Measurements from ENCODE around the gene PLCB4. TPM values are rescaled to one million over a fixed set of nuclear protein-coding genes. Genes with fewer than 3 reads are reported as not detected.

The PLCB4 gene
- total RNA-seq, 2 donors from 2014 or later = not detected

- ATAC-seq (no peak), DNase-seq (ENCODE audit: low spot score) (no peak)
- Mint-ChIP-seq H3K9me3 (peaks cover 13% of the 10 kb centered on the region), H3K36me3 (no peaks in the 10 kb centered on the region), H3K4me1 (ENCODE audit: low read depth in 2 of 2) (no peaks in the 10 kb centered on the region), H3K27me3 (peaks cover 0 to 2% of the 10 kb centered on the region in 2 donors), H3K4me3 (no peak overlapping the region), H3K27ac (no peak overlapping the region)
Measured at GRCh38 chr20:9487231-9487630, 418.3 kb downstream of the PLCB4 start.

GRCh38 chr20:9488063-9488462, 419.2 kb downstream of the PLCB4 start:
- peaks cover 11% of the 10 kb centered on the region for H3K9me3 Mint-ChIP-seq
- H3K4me3 Mint-ChIP-seq = no peak overlapping the region
- H3K27ac Mint-ChIP-seq = no peak overlapping the region
- H3K27me3 Mint-ChIP-seq = peaks cover 0 to 2% of the 10 kb centered on the region in 2 donors
- no peaks in the 10 kb centered on the region for H3K36me3 Mint-ChIP-seq
- ATAC-seq (no peak), DNase-seq (ENCODE audit: low spot score) (no peak)
- no peaks in the 10 kb centered on the region for H3K4me1 Mint-ChIP-seq (ENCODE audit: low read depth in 2 of 2)

GRCh38 chr20:9490161-9490560, 421.3 kb downstream of the PLCB4 start:
- Mint-ChIP-seq H3K36me3 (no peaks in the 10 kb centered on the region), H3K27me3 (peaks cover 0 to 2% of the 10 kb centered on the region in 2 donors), H3K4me1 (ENCODE audit: low read depth in 2 of 2) (no peaks in the 10 kb centered on the region), H3K4me3 (no peak overlapping the region), H3K9me3 (peaks cover 15% of the 10 kb centered on the region), H3K27ac (no peak overlapping the region)
- ATAC-seq (no peak), DNase-seq (ENCODE audit: low spot score) (no peak)

- Mint-ChIP-seq H3K4me1 (ENCODE audit: low read depth in 2 of 2) (no peaks in the 10 kb centered on the region), H3K36me3 (no peaks in the 10 kb centered on the region), H3K27me3 (peaks cover 0 to 2% of the 10 kb centered on the region in 2 donors), H3K4me3 (no peak overlapping the region), H3K27ac (no peak overlapping the region), H3K9me3 (peaks cover 15% of the 10 kb centered on the region)
- DNase-seq (ENCODE audit: low spot score) (no peak), ATAC-seq (no peak)
Measured at GRCh38 chr20:9490631-9491030, 421.7 kb downstream of the PLCB4 start.

- ATAC-seq (no peak), DNase-seq (ENCODE audit: low spot score) (no peak)
- peaks cover 0 to 2% of the 10 kb centered on the region in 2 donors for H3K27me3 Mint-ChIP-seq
- no peaks in the 10 kb centered on the region for H3K4me1 Mint-ChIP-seq (ENCODE audit: low read depth in 2 of 2)
- no peaks in the 10 kb centered on the region for H3K36me3 Mint-ChIP-seq
- H3K27ac Mint-ChIP-seq = no peak overlapping the region
- H3K4me3 Mint-ChIP-seq = no peak overlapping the region
- peaks cover 14% of the 10 kb centered on the region for H3K9me3 Mint-ChIP-seq
Measured at GRCh38 chr20:9491324-9491723, 422.4 kb downstream of the PLCB4 start.

- H3K9me3 Mint-ChIP-seq = peaks cover 14% of the 10 kb centered on the region
- H3K4me1 Mint-ChIP-seq (ENCODE audit: low read depth in 2 of 2) = no peaks in the 10 kb centered on the region
- no peak overlapping the region for H3K4me3 Mint-ChIP-seq
- peaks cover 0 to 2% of the 10 kb centered on the region in 2 donors for H3K27me3 Mint-ChIP-seq
- no peak for ATAC-seq
- no peak for DNase-seq (ENCODE audit: low spot score)
- H3K27ac Mint-ChIP-seq = no peak overlapping the region
- H3K36me3 Mint-ChIP-seq = no peaks in the 10 kb centered on the region
Measured at GRCh38 chr20:9492067-9492466, 423.2 kb downstream of the PLCB4 start.

GRCh38 chr20:9493803-9494202, 424.9 kb downstream of the PLCB4 start:
- no peak overlapping the region for H3K27ac Mint-ChIP-seq
- H3K4me3 Mint-ChIP-seq = no peak overlapping the region
- ATAC-seq = no peak
- peaks cover 14% of the 10 kb centered on the region for H3K9me3 Mint-ChIP-seq
- H3K36me3 Mint-ChIP-seq = no peaks in the 10 kb centered on the region
- H3K27me3 Mint-ChIP-seq = peaks cover 0 to 2% of the 10 kb centered on the region in 2 donors
- no peak for DNase-seq (ENCODE audit: low spot score)
- no peaks in the 10 kb centered on the region for H3K4me1 Mint-ChIP-seq (ENCODE audit: low read depth in 2 of 2)

- Mint-ChIP-seq H3K4me3 (no peak overlapping the region), H3K4me1 (ENCODE audit: low read depth in 2 of 2) (no peaks in the 10 kb centered on the region), H3K27ac (no peak overlapping the region), H3K9me3 (peaks cover 9% of the 10 kb centered on the region), H3K36me3 (no peaks in the 10 kb centered on the region), H3K27me3 (no peaks in the 10 kb centered on the region)
- ATAC-seq (no peak), DNase-seq (ENCODE audit: low spot score) (no peak)
Measured at GRCh38 chr20:9495701-9496100, 426.8 kb downstream of the PLCB4 start.

GRCh38 chr20:9496155-9496554, 427.3 kb downstream of the PLCB4 start:
- Mint-ChIP-seq H3K4me3 (no peak overlapping the region), H3K9me3 (peaks cover 9% of the 10 kb centered on the region), H3K4me1 (ENCODE audit: low read depth in 2 of 2) (no peaks in the 10 kb centered on the region), H3K36me3 (no peaks in the 10 kb centered on the region), H3K27ac (no peak overlapping the region), H3K27me3 (no peaks in the 10 kb centered on the region)
- DNase-seq (ENCODE audit: low spot score) = no peak
- no peak for ATAC-seq

GRCh38 chr20:9498322-9498721, 429.4 kb downstream of the PLCB4 start:
- no peaks in the 10 kb centered on the region for H3K36me3 Mint-ChIP-seq
- ATAC-seq (no peak), DNase-seq (ENCODE audit: low spot score) (no peak)
- H3K4me3 Mint-ChIP-seq = no peak overlapping the region
- peaks cover 8% of the 10 kb centered on the region for H3K9me3 Mint-ChIP-seq
- no peaks in the 10 kb centered on the region for H3K4me1 Mint-ChIP-seq (ENCODE audit: low read depth in 2 of 2)
- no peak overlapping the region for H3K27ac Mint-ChIP-seq
- peaks cover 0 to 4% of the 10 kb centered on the region in 2 donors for H3K27me3 Mint-ChIP-seq

GRCh38 chr20:9499126-9499899, 430.4 kb downstream of the PLCB4 start:
- peaks cover 0 to 4% of the 10 kb centered on the region in 2 donors for H3K27me3 Mint-ChIP-seq
- H3K4me3 Mint-ChIP-seq = no peak overlapping the region
- no peak overlapping the region for H3K27ac Mint-ChIP-seq
- DNase-seq (ENCODE audit: low spot score) (no peak), ATAC-seq (no peak)
- no peaks in the 10 kb centered on the region for H3K36me3 Mint-ChIP-seq
- H3K4me1 Mint-ChIP-seq (ENCODE audit: low read depth in 2 of 2) = no peaks in the 10 kb centered on the region
- H3K9me3 Mint-ChIP-seq = peaks cover 8% of the 10 kb centered on the region

- Mint-ChIP-seq H3K4me3 (no peak overlapping the region), H3K9me3 (peaks cover 5% of the 10 kb centered on the region), H3K27ac (no peak overlapping the region), H3K27me3 (peaks cover 0 to 4% of the 10 kb centered on the region in 2 donors), H3K4me1 (ENCODE audit: low read depth in 2 of 2) (no peaks in the 10 kb centered on the region), H3K36me3 (no peaks in the 10 kb centered on the region)
- no peak for ATAC-seq
- DNase-seq (ENCODE audit: low spot score) = no peak
Measured at GRCh38 chr20:9500121-9500520, 431.2 kb downstream of the PLCB4 start.

- DNase-seq (ENCODE audit: low spot score) (no peak), ATAC-seq (no peak)
- Mint-ChIP-seq H3K9me3 (peaks cover 3% of the 10 kb centered on the region), H3K27me3 (peaks cover 0 to 6% of the 10 kb centered on the region in 2 donors), H3K36me3 (no peaks in the 10 kb centered on the region), H3K27ac (no peak overlapping the region), H3K4me1 (ENCODE audit: low read depth in 2 of 2) (no peaks in the 10 kb centered on the region), H3K4me3 (no peak overlapping the region)
Measured at GRCh38 chr20:9501473-9501872, 432.6 kb downstream of the PLCB4 start.

GRCh38 chr20:9503526-9504245, 434.8 kb downstream of the PLCB4 start:
- DNase-seq (ENCODE audit: low spot score) = no peak
- Mint-ChIP-seq H3K4me1 (ENCODE audit: low read depth in 2 of 2) (no peaks in the 10 kb centered on the region), H3K4me3 (no peak overlapping the region), H3K27me3 (peaks cover 0 to 13% of the 10 kb centered on the region in 2 donors), H3K36me3 (no peaks in the 10 kb centered on the region), H3K9me3 (peaks cover 3% of the 10 kb centered on the region), H3K27ac (no peak overlapping the region)
- ATAC-seq = no peak

Measured in natural killer cell treated with Interleukin-12 subunit alpha and Interleukin-12 subunit beta and Interleukin-15 and Interleukin-18, amount 100 ng/mL, for 72 hours (primary cell).